Tibial nerve (tissue), 4 donors: ENCODE results near the gene PSEN2. TPM values are rescaled to one million over a fixed set of nuclear protein-coding genes. Genes with fewer than 3 reads are reported as not detected.

Experiments
- DNase-seq, 2 donors: peaks; one replicate each; pipeline ENCODE4 v3.0.0-alpha.2; 2019; ENCODE audit warnings: low spot score in 2 of 2
- H3K27ac ChIP-seq, 4 donors: fragments of 200-600 bp; sonication (generic) in 3 of 4; one replicate each; pipeline ENCODE4 v1.5.1; 2017 to 2019; ENCODE audit warnings: mild to moderate bottlenecking in 1 of 4
- H3K27me3 ChIP-seq, 2 donors: fragments of 200-600 bp; sonication (generic) in 1 of 2; one replicate each; pipeline versions ENCODE4 v1.5.1 to v1.6.0; 2017 to 2019
- H3K36me3 ChIP-seq, 3 donors: fragments of 200-600 bp; sonication (generic); one replicate each; pipeline ENCODE4 v1.5.1; 2018 to 2019
- H3K4me1 ChIP-seq, 4 donors: fragments of 200-600 bp; sonication (generic) in 3 of 4; one replicate each; pipeline ENCODE4 v1.5.1; 2017 to 2019
- H3K4me3 ChIP-seq, 4 donors: fragments of 200-600 bp; sonication (generic) in 3 of 4; one replicate each; pipeline ENCODE4 v1.5.1; 2017 to 2019; ENCODE audit warnings: mild to moderate bottlenecking in 1 of 4, moderate library complexity in 1 of 4
- H3K9me3 ChIP-seq, 4 donors: fragments of 200-600 bp; sonication (generic) in 3 of 4; one replicate each; pipeline ENCODE4 v1.5.1; 2017 to 2019
- CTCF ChIP-seq, 5 experiments: fragments of 200-600 bp in 3 of 5; fragments of 450-650 bp in 2 of 5; sonication (generic) in 3 of 5; IDR thresholded peaks; one replicate each; pipeline ENCODE4 v1.5.1; 2016 to 2019; ENCODE audit warnings: antibody characterized with exemption in 5 of 5, mild to moderate bottlenecking in 3 of 5, moderate library complexity in 2 of 5
- EP300 ChIP-seq, 2 donors: sonication (generic); formaldehyde crosslinking; IDR thresholded peaks; one replicate each; pipeline ENCODE4 v1.6.1; 2017; ENCODE audit warnings: antibody characterized with exemption in 2 of 2, mild to moderate bottlenecking in 1 of 2
- POLR2A ChIP-seq, 2 donors: fragments of 450-650 bp; IDR thresholded peaks; one replicate each; pipeline ENCODE4 v1.6.1; 2017; ENCODE audit warnings: antibody characterized with exemption in 2 of 2, mild to moderate bottlenecking in 2 of 2, moderate library complexity in 2 of 2
- WGBS, 2 donors: methylation state at CpG; one replicate each; pipeline ENCODE4 v1.1.5; 2018; 5-methylcytosine and 5-hydroxymethylcytosine counted together
- total RNA-seq, 4 donors: library from RNA; depleted of rRNA; stranded (reverse); fragments of >200 nt; gene quantifications; one replicate each; pipeline ENCODE4 v1.1.0, GENCODE V29; 2016

The PSEN2 gene
- total RNA-seq, 4 donors from 2014 or later, result 30.8 to 49.2 (median 40.9) TPM

DNA sequence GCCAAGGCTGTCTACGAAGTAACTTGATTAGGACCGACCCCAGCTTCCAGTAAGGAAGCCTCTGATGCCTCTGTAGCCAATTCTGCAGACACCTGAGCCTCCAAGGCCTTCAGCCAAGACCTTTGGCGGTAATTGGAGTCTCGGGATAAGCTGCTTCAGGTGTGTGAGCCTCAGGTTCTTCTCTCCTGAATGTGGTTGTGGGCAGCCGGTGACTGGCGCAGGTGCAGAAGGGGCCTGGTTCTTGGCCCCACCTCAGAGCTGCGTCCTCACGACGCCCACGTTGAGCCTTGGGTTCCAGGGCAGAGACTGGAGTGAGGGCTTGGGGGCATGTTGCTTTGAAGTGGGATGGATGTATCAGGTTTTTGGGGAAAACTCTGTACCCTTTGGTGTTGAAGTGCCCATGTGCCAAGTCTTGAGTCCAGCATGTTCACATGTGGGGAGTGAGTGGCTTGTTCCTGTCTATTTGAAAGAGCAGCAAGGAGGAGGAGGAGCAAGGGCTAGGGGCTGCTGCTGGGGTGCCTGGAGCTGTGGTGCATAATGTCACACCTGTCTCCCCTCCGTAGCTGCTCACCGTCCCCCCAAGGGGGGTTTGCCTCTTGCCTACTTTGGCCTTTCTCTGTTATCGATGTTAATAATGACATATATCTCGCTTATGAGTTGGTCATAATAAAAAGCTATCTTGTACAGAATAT lies 1.4 kb downstream of the PSEN2 start:
- 90 to 92% methylated on average over 10 to 14 of the region's 14 CpGs for WGBS, 2 donors
- peaks cover 0 to 11% (median 0%) of the 10 kb centered on the region in 3 donors for H3K36me3 ChIP-seq
- peaks cover 0 to 19% (median 13%) of the 10 kb centered on the region in 4 donors for H3K4me1 ChIP-seq
- peak overlapping the region; percentile 71 to 96 (median 78) for H3K4me3 ChIP-seq
- H3K27ac ChIP-seq, result no peak overlapping the region
- TF ChIP-seq CTCF (IDR thresholded peaks at IDR 0.05) (no peak), EP300 (IDR thresholded peaks at IDR 0.05) (no peak), POLR2A (IDR thresholded peaks at IDR 0.05) (no peak)
- H3K9me3 ChIP-seq, result no peaks in the 10 kb centered on the region
- no peaks in the 10 kb centered on the region for H3K27me3 ChIP-seq
- no peak for DNase-seq

- H3K4me3 ChIP-seq, result no peak overlapping the region
- H3K4me1 ChIP-seq, result peaks cover 0 to 19% (median 13%) of the 10 kb centered on the region in 4 donors
- H3K27me3 ChIP-seq, result no peaks in the 10 kb centered on the region
- no peaks in the 10 kb centered on the region for H3K9me3 ChIP-seq
- H3K36me3 ChIP-seq, result peaks cover 0 to 17% (median 0%) of the 10 kb centered on the region in 3 donors
- 78 to 82% methylated on average over 7 of the region's 7 CpGs for WGBS, 2 donors
- TF ChIP-seq EP300 (IDR thresholded peaks at IDR 0.05) (no peak), POLR2A (IDR thresholded peaks at IDR 0.05) (no peak), CTCF (IDR thresholded peaks at IDR 0.05) (no peak)
- no peak overlapping the region for H3K27ac ChIP-seq
- DNase-seq, result no peak
These were observed 2.0 kb downstream of the PSEN2 start for GRCh38 chr1:226872437-226872836.

- H3K27me3 ChIP-seq, result no peaks in the 10 kb centered on the region
- peaks cover 0 to 29% (median 0%) of the 10 kb centered on the region in 3 donors for H3K36me3 ChIP-seq
- TF ChIP-seq CTCF (IDR thresholded peaks at IDR 0.05), result no peak
- no peak for TF ChIP-seq EP300 (IDR thresholded peaks at IDR 0.05)
- no peak for TF ChIP-seq POLR2A (IDR thresholded peaks at IDR 0.05)
- 76 to 78% methylated on average over 7 of the region's 7 CpGs for WGBS, 2 donors
- H3K27ac ChIP-seq, result no peak overlapping the region
- no peak for DNase-seq
- no peaks in the 10 kb centered on the region for H3K9me3 ChIP-seq
- H3K4me1 ChIP-seq, result peaks cover 0 to 19% (median 13%) of the 10 kb centered on the region in 4 donors
- H3K4me3 ChIP-seq, result no peak overlapping the region
These were observed 3.6 kb downstream of the PSEN2 start for GRCh38 chr1:226873771-226874578.

- TF ChIP-seq POLR2A (IDR thresholded peaks at IDR 0.05) (no peak), EP300 (IDR thresholded peaks at IDR 0.05) (no peak), CTCF (IDR thresholded peaks at IDR 0.05) (no peak)
- peaks cover 0 to 37% (median 0%) of the 10 kb centered on the region in 3 donors for H3K36me3 ChIP-seq
- H3K4me3 ChIP-seq, result no peak overlapping the region
- H3K27me3 ChIP-seq, result no peaks in the 10 kb centered on the region
- H3K4me1 ChIP-seq, result peaks cover 0 to 19% (median 12%) of the 10 kb centered on the region in 4 donors
- 85 to 88% methylated on average over 10 to 12 of the region's 12 CpGs for WGBS, 2 donors
- no peak overlapping the region for H3K27ac ChIP-seq
- DNase-seq, result no peak
- H3K9me3 ChIP-seq, result no peaks in the 10 kb centered on the region
These were observed 4.4 kb downstream of the PSEN2 start for GRCh38 chr1:226874579-226875425.
